ENCODE results near the gene B2M. TPM values are rescaled to one million over a fixed set of nuclear protein-coding genes. Genes with fewer than 3 reads are reported as not detected.

The B2M gene
- total and polyA plus RNA-seq, 10 of the 15 experiments (the other 5 are each of a cell fraction or from before 2014, with no cell fraction given): 2,901 to 22,794 (median 8,374) TPM

DNA sequence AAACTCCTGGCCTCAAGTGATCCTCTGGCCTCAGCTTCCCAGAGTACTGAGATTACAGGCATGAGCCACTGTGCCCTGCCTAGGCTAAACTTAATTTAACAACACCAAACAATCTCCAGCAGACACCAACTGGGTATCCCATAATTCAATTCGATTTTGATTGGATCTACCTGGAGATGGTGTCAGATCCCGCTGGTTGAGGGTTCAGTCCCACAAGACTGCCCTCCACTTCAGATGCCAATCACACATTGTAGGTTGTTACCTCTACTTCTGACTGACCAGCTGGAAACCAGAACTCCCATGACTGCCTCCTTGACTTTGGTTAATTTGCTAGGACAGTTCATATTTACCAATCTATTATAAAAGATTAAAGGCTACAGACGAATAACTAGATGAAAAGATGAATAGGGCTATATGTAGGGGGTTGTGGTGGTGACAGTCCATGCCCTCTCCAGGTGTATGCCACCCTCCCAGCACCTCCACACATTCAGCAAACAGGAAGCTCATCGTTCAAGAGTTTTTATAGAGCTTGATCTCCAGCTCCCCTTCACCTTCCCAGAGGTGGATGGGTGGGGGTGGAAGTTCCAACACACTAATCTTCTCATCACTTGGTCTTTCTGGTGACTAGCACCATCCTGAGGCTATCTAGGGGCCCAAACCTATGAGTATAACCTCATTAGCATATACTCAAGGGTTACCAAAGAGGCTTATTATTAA, 9.3 kb downstream of the B2M start (continued):
- TF ChIP-seq EED (IDR thresholded peaks at IDR 0.05; ENCODE audit: low read depth): no peak
- TF ChIP-seq MTA3 (IDR thresholded peaks at IDR 0.05; ENCODE audit: borderline replicate concordance, low read length): no peak
- TF ChIP-seq, protein P1, sequence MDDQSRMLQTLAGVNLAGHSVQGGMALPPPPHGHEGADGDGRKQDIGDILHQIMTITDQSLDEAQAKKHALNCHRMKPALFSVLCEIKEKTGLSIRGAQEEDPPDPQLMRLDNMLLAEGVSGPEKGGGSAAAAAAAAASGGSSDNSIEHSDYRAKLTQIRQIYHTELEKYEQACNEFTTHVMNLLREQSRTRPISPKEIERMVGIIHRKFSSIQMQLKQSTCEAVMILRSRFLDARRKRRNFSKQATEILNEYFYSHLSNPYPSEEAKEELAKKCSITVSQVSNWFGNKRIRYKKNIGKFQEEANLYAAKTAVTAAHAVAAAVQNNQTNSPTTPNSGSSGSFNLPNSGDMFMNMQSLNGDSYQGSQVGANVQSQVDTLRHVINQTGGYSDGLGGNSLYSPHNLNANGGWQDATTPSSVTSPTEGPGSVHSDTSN (IDR thresholded peaks at IDR 0.05; ENCODE audit: insufficient replicate concordance, low read depth, low read length): peak; percentile 9
- TF ChIP-seq ZNF217 (IDR thresholded peaks at IDR 0.05): no peak
- no peak for TF ChIP-seq JUND (IDR thresholded peaks at IDR 0.05; ENCODE audit: low read depth, low read length)
- TF ChIP-seq MTA2 (IDR thresholded peaks at IDR 0.05; ENCODE audit: low read depth): no peak
- TF ChIP-seq, protein P2, sequence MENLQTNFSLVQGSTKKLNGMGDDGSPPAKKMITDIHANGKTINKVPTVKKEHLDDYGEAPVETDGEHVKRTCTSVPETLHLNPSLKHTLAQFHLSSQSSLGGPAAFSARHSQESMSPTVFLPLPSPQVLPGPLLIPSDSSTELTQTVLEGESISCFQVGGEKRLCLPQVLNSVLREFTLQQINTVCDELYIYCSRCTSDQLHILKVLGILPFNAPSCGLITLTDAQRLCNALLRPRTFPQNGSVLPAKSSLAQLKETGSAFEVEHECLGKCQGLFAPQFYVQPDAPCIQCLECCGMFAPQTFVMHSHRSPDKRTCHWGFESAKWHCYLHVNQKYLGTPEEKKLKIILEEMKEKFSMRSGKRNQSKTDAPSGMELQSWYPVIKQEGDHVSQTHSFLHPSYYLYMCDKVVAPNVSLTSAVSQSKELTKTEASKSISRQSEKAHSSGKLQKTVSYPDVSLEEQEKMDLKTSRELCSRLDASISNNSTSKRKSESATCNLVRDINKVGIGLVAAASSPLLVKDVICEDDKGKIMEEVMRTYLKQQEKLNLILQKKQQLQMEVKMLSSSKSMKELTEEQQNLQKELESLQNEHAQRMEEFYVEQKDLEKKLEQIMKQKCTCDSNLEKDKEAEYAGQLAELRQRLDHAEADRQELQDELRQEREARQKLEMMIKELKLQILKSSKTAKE (IDR thresholded peaks at IDR 0.05; ENCODE audit: low read depth, poor library complexity, severe bottlenecking): no peak
- no peak for TF ChIP-seq HCFC1 (IDR thresholded peaks at IDR 0.05; ENCODE audit: low read length)
- TF ChIP-seq RB1 (IDR thresholded peaks at IDR 0.05; ENCODE audit: borderline replicate concordance): no peak
- TF ChIP-seq, protein P3, sequence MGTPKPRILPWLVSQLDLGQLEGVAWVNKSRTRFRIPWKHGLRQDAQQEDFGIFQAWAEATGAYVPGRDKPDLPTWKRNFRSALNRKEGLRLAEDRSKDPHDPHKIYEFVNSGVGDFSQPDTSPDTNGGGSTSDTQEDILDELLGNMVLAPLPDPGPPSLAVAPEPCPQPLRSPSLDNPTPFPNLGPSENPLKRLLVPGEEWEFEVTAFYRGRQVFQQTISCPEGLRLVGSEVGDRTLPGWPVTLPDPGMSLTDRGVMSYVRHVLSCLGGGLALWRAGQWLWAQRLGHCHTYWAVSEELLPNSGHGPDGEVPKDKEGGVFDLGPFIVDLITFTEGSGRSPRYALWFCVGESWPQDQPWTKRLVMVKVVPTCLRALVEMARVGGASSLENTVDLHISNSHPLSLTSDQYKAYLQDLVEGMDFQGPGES (IDR thresholded peaks at IDR 0.05): no peak
- no peak for TF ChIP-seq CREB1 (IDR thresholded peaks at IDR 0.05; ENCODE audit: low read depth)
- TF ChIP-seq IKZF2 (IDR thresholded peaks at IDR 0.05): no peak
- TF ChIP-seq, protein P4, sequence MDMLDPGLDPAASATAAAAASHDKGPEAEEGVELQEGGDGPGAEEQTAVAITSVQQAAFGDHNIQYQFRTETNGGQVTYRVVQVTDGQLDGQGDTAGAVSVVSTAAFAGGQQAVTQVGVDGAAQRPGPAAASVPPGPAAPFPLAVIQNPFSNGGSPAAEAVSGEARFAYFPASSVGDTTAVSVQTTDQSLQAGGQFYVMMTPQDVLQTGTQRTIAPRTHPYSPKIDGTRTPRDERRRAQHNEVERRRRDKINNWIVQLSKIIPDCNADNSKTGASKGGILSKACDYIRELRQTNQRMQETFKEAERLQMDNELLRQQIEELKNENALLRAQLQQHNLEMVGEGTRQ (IDR thresholded peaks at IDR 0.05; ENCODE audit: borderline replicate concordance, low read depth, low read length): no peak
- no peak for TF ChIP-seq CEBPB (IDR thresholded peaks at IDR 0.05; ENCODE audit: borderline replicate concordance in 1 of 2, low read depth in 2 of 2, low read length in 2 of 2)
- no peak for TF ChIP-seq NBN (IDR thresholded peaks at IDR 0.05)
- no peak for TF ChIP-seq ZNF384 (IDR thresholded peaks at IDR 0.05; ENCODE audit: borderline replicate concordance, low read depth, low read length)
- no peak for TF ChIP-seq IRF4 (IDR thresholded peaks at IDR 0.05; ENCODE audit: low read depth, low read length)
- TF ChIP-seq, protein P5, sequence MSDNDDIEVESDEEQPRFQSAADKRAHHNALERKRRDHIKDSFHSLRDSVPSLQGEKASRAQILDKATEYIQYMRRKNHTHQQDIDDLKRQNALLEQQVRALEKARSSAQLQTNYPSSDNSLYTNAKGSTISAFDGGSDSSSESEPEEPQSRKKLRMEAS (IDR thresholded peaks at IDR 0.05; ENCODE audit: low read depth, low read length): no peak
- TF ChIP-seq CBX3 (IDR thresholded peaks at IDR 0.05; ENCODE audit: borderline replicate concordance, low read depth): no peak
- TF ChIP-seq, protein P6, sequence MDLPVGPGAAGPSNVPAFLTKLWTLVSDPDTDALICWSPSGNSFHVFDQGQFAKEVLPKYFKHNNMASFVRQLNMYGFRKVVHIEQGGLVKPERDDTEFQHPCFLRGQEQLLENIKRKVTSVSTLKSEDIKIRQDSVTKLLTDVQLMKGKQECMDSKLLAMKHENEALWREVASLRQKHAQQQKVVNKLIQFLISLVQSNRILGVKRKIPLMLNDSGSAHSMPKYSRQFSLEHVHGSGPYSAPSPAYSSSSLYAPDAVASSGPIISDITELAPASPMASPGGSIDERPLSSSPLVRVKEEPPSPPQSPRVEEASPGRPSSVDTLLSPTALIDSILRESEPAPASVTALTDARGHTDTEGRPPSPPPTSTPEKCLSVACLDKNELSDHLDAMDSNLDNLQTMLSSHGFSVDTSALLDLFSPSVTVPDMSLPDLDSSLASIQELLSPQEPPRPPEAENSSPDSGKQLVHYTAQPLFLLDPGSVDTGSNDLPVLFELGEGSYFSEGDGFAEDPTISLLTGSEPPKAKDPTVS (IDR thresholded peaks at IDR 0.05; ENCODE audit: low read depth, low read length): no peak
- TF ChIP-seq ZZZ3 (IDR thresholded peaks at IDR 0.05; ENCODE audit: control insufficient read depth, insufficient read length, low read depth): no peak
- no peak for TF ChIP-seq EZH2 (IDR thresholded peaks at IDR 0.05; ENCODE audit: borderline replicate concordance, control insufficient read depth, low read depth, low read length)
- TF ChIP-seq SREBF2 (IDR thresholded peaks at IDR 0.05; ENCODE audit: low read length): no peak
- no peak for TF ChIP-seq CHD4 (IDR thresholded peaks at IDR 0.05)
- no peak for TF ChIP-seq BCL11A (IDR thresholded peaks at IDR 0.05; ENCODE audit: low read depth, low read length)
- no peak for TF ChIP-seq TBL1XR1 (IDR thresholded peaks at IDR 0.05; ENCODE audit: low read depth, low read length)
